ENCODE measurements around the gene UQCRHL. TPM values are rescaled to one million over a fixed set of nuclear protein-coding genes. Genes with fewer than 3 reads are reported as not detected.

Gene UQCRHL
- total and polyA plus RNA-seq, 3 donors from 2014 or later = 1.5 to 2.5 (median 2.0) TPM

DNA sequence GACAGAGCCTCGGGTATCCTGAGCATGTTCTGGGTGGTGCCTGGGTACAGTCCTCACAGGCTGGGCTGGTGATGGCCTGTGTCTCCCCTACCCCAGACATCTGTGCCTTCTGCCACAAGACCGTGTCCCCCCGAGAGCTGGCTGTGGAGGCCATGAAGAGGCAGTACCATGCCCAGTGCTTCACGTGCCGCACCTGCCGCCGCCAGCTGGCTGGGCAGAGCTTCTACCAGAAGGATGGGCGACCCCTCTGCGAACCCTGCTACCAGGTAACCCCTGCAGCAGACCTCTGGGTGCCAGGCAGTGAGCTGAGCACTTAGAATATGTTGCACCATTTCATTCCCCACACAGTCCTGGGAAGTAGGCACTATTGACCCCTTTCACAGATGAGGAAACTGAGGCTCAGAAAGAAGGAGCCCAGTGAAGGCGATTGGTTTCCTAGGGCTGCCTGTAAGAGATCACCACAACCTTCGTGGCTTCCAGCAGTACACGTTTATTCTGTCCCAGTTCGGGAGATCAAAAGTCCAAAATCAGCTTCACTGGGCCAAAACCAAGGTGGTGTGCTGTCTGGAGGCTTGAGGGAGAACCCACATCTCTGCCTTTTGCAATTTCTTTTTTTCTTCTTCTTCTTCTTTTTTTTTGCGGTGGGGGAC, 37.0 kb downstream of the UQCRHL start:
- no peak overlapping the region for H3K4me3 ChIP-seq
- no peaks in the 10 kb centered on the region for H3K4me1 ChIP-seq
- H3K27me3 ChIP-seq = no peaks in the 10 kb centered on the region
- intact Hi-C loops (cut with DNase I; ENCODE audit: low total_unique reads) = no loop called here
- no peak for DNase-seq
- no peak overlapping the region for H3K27ac ChIP-seq
- WGBS, 2 donors = 87 to 89% methylated on average over 13 to 14 of the region's 14 CpGs
- TF ChIP-seq POLR2A (IDR thresholded peaks at IDR 0.05) = no peak
- TF ChIP-seq, protein P1, sequence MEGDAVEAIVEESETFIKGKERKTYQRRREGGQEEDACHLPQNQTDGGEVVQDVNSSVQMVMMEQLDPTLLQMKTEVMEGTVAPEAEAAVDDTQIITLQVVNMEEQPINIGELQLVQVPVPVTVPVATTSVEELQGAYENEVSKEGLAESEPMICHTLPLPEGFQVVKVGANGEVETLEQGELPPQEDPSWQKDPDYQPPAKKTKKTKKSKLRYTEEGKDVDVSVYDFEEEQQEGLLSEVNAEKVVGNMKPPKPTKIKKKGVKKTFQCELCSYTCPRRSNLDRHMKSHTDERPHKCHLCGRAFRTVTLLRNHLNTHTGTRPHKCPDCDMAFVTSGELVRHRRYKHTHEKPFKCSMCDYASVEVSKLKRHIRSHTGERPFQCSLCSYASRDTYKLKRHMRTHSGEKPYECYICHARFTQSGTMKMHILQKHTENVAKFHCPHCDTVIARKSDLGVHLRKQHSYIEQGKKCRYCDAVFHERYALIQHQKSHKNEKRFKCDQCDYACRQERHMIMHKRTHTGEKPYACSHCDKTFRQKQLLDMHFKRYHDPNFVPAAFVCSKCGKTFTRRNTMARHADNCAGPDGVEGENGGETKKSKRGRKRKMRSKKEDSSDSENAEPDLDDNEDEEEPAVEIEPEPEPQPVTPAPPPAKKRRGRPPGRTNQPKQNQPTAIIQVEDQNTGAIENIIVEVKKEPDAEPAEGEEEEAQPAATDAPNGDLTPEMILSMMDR (IDR thresholded peaks at IDR 0.05) = no peak
- H3K9me3 ChIP-seq = no peaks in the 10 kb centered on the region
- H3K36me3 ChIP-seq (ENCODE audit: low read depth, missing control alignments) = no peaks in the 10 kb centered on the region

DNA sequence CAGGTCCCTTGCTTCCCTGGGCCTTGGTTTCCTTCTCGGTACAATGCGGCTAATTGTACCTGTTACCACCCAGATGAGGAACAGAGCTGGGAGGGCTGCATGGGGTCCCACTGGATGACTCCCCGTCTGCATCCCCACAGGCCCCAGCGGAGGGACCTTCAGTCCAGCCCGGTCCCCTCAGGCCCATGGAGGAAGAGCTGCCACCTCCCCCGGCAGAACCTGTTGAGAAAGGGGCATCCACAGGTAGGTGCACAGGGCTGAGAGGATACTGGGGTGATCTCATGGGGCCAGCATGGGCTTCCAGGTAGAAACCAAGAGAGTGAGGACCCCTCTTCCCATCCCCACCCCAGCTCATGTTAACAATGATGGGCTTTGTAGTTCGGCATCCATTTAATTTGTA, 39.1 kb downstream of the UQCRHL start:
- intact Hi-C loops (cut with DNase I; ENCODE audit: low total_unique reads) = no loop called here
- no peaks in the 10 kb centered on the region for H3K27me3 ChIP-seq

DNA sequence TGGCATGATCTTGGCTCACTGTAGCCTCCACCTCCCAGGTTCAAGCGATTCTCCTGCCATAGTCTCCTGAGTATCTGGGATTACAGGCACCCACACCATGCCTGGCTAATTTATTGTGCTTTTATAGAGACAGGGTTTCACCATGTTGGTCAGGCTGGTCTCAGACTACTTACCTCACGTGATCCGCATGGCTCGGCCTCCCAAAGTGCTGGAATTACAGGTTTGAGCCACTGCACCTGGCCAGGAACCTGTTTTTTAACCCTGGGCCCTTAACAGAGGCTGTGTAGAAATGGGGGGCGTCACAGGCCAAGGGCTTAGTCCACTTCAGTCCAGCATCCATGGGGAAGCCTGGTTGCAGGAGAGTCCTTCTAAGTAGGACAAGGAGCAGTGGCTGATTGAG, 39.5 kb downstream of the UQCRHL start:
- WGBS, 2 donors = 88 to 100% methylated on average over 1 to 5 of the region's 5 CpGs

More for the DNA sequence above, 39.1 kb downstream of the UQCRHL start:
- DNase-seq = no peak
- 96% methylated on average over 5 to 7 of the region's 7 CpGs for WGBS, 2 donors
- TF ChIP-seq, protein P1 (IDR thresholded peaks at IDR 0.05) = no peak
- no peak for TF ChIP-seq POLR2A (IDR thresholded peaks at IDR 0.05)
- Histone ChIP-seq H3K4me1 (no peaks in the 10 kb centered on the region), H3K9me3 (no peaks in the 10 kb centered on the region), H3K27ac (no peak overlapping the region), H3K4me3 (no peak overlapping the region), H3K36me3 (ENCODE audit: low read depth, missing control alignments) (no peaks in the 10 kb centered on the region)

DNA sequence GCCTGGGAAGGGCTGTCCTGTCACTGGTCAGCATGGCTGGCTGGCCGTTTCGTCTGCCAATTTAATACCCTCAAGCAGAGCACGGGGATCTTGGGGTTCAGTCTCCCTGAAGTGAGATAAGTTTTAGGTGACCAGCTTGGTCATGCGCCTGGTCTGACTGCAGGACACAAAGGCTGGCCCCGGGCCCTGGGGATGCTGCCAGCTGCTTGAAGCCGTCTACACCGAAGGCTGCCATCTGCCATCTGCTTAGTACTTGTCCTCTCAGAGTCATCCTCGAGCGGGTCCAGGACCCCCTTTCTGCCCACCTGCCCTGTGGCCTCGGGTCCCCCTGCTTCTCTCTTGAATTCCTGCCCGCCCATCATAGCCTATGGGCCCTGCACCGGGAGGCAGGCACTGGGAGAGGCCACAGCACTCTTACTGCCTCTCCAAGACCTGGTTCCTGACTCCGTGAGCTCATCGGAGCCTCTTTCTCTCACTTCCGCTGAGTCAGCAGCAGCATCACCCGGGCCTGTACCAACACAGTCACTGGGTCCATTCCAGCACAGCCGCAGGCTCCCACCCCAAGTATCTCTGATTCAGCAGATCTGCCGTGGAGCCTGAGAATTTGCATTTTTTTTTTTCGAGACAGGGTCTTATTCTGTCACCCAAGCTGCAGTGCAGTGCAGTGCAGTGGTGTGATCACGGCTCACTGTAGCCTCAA, 41.8 kb downstream of the UQCRHL start:
- DNase-seq = peak; percentile 48
- H3K36me3 ChIP-seq (ENCODE audit: low read depth, missing control alignments) = no peaks in the 10 kb centered on the region

More for the DNA sequence above, 39.5 kb downstream of the UQCRHL start:
- Histone ChIP-seq H3K36me3 (ENCODE audit: low read depth, missing control alignments) (no peaks in the 10 kb centered on the region), H3K27ac (no peak overlapping the region), H3K9me3 (no peaks in the 10 kb centered on the region), H3K4me1 (no peaks in the 10 kb centered on the region), H3K27me3 (no peaks in the 10 kb centered on the region), H3K4me3 (no peak overlapping the region)
- TF ChIP-seq, protein P1 (IDR thresholded peaks at IDR 0.05) = no peak
- intact Hi-C loops (cut with DNase I; ENCODE audit: low total_unique reads) = no loop called here
- DNase-seq = no peak

More for the DNA sequence above, 41.8 kb downstream of the UQCRHL start:
- intact Hi-C loops (cut with DNase I; ENCODE audit: low total_unique reads) = no loop called here
- H3K27ac ChIP-seq = no peak overlapping the region
- TF ChIP-seq POLR2A (IDR thresholded peaks at IDR 0.05) = no peak
- TF ChIP-seq, protein P1 (IDR thresholded peaks at IDR 0.05) = no peak
- 60 to 76% methylated on average over 15 to 20 of the region's 20 CpGs for WGBS, 2 donors
- H3K27me3 ChIP-seq = no peaks in the 10 kb centered on the region
- H3K4me3 ChIP-seq = no peak overlapping the region
- H3K4me1 ChIP-seq = peaks cover 16% of the 10 kb centered on the region
- H3K9me3 ChIP-seq = no peaks in the 10 kb centered on the region
